Activated T-helper 17 cell treated with anti-CD3 and anti-CD28 coated beads, Interleukin-2, amount 50 U/mL, for 72 hours (primary cell): ENCODE results near the gene FYTTD1. TPM values are rescaled to one million over a fixed set of nuclear protein-coding genes. Genes with fewer than 3 reads are reported as not detected.
"Not testable (repeated sequence)": the region's sequence is repeated elsewhere in the genome, so short reads cannot be mapped to it uniquely, and the experiment has no call there.

Experiments
- ATAC-seq: fragments of 150-1000 bp; cut with Tn5 transposase; replicated peaks from 2 replicates; pipeline ENCODE4 v1.10.0; 2021; ENCODE audit warnings: mild to moderate bottlenecking, moderate library complexity
- H3K27ac Mint-ChIP-seq: one replicate; pipeline ENCODE4 v1.8.0; 2022; ENCODE audit warnings: mixed read lengths
- H3K27me3 Mint-ChIP-seq: one replicate; pipeline ENCODE4 v1.8.0; 2022; ENCODE audit warnings: mixed read lengths
- H3K36me3 Mint-ChIP-seq: one replicate; pipeline ENCODE4 v1.8.0; 2022; ENCODE audit warnings: low read depth, mild to moderate bottlenecking, mixed read lengths
- H3K4me1 Mint-ChIP-seq: one replicate; pipeline ENCODE4 v1.8.0; 2022; ENCODE audit warnings: mixed read lengths
- H3K4me3 Mint-ChIP-seq: one replicate; pipeline ENCODE4 v1.8.0; 2022; ENCODE audit warnings: mild to moderate bottlenecking, mixed read lengths
- H3K9me3 Mint-ChIP-seq: one replicate; pipeline ENCODE4 v1.8.0; 2022; ENCODE audit warnings: mixed read lengths
- total RNA-seq, 2 donors: library from RNA; stranded (reverse); gene quantifications; one replicate each; pipeline ENCODE4 v1.2.3, GENCODE V29; 2022

The FYTTD1 gene
- total RNA-seq, 2 donors from 2014 or later = 14.5 to 23.7 TPM

DNA sequence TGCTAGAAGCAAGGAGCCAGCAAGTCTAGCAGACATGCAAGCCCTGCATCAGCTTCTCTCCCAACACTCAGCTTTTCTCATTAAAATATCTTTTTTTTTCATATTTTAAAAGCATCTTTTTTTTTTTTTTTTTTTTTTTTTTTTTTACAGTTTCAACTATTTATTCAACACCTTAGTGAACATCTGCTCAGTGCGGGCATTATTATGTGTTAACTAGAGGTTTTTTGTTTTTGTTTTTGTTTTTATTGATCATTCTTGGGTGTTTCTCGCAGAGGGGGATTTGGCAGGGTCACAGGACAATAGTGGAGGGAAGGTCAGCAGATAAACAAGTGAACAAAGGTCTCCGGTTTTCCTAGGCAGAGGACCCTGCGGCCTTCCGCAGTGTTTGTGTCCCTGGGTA, 18.9 kb upstream of the FYTTD1 start:
- H3K27ac Mint-ChIP-seq = peak overlapping the region; percentile 72
- H3K36me3 Mint-ChIP-seq = peaks cover 17% of the 10 kb centered on the region
- H3K4me3 Mint-ChIP-seq, H3K9me3 Mint-ChIP-seq, H3K27me3 Mint-ChIP-seq, ATAC-seq: not testable (repeated sequence)
- H3K4me1 Mint-ChIP-seq = peaks cover 18% of the 10 kb centered on the region

DNA sequence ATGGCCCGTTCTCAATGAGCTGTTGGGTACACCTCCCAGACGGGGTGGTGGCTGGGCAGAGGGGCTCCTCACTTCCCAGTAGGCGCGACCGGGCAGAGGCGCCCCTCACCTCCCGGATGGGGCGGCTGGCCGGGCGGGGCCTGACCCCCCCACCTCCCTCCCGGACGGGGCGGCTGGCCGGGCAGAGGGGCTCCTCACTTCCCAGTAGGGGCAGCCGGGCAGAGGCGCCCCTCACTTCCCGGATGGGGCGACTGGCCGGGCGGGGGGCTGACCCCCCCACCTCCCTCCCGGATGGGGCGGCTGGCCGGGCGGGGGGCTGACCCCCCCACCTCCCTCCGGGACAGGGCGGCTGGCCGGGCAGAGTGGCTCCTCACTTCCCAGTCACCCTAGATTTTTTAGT, 18.2 kb upstream of the FYTTD1 start:
- H3K27ac Mint-ChIP-seq, H3K4me3 Mint-ChIP-seq, ATAC-seq, H3K27me3 Mint-ChIP-seq, H3K9me3 Mint-ChIP-seq: not testable (repeated sequence)
- H3K4me1 Mint-ChIP-seq = peaks cover 15% of the 10 kb centered on the region
- peaks cover 23% of the 10 kb centered on the region for H3K36me3 Mint-ChIP-seq

DNA sequence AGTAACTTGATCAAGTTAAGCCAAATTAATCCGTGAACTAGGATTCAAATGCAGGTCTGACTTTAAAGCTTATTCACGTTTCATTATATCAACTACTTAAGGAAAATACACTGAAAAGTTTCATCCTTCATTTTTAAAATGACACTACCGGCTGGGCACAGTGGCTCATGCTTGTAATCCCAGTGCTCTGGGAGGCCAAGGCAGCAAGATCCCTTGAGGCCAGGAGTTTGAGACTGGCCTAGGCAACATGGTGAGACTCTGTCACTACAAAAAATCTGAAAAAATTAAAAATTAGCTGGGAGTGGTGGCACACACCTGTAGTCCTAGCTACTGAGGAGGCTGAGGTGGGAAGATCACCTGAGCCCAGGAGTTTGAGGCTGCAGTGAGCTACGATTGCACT, 16.6 kb upstream of the FYTTD1 start:
- Mint-ChIP-seq H3K36me3 (peaks cover 23% of the 10 kb centered on the region), H3K4me3 (no peak overlapping the region), H3K9me3 (no peaks in the 10 kb centered on the region), H3K27me3 (no peaks in the 10 kb centered on the region), H3K4me1 (peaks cover 23% of the 10 kb centered on the region), H3K27ac (no peak overlapping the region)
- ATAC-seq = no peak

DNA sequence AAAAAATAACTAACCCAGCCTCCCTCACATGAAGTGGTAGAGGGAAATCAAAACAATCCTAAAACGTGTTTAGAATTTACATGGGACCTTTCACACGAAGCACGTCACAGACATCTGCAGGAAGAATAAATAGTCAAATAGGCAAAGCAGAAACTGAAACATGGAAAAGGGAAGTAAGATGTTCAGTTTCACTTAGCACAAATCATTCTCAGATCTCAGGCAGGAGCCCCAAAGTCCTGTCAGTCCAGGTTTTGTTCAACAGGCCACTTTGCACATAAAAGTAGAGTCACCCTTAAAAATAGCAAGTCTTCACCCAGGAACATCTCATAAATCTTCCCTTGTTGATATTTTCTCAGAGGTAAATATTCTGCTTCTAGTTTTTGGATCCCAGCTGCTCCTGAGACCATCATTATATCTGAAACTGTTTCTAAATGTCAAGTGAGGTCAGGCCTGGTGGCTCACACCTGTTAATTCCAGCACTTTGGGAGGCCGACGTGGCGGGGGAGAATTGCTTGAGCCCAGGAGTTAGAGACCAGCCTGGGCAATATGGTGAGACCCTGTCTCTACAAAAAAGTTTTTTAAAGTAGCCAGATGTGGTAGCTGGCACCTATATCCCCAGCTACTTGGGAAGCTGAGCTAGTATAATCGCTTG, 14.9 kb upstream of the FYTTD1 start:
- H3K36me3 Mint-ChIP-seq = peaks cover 23% of the 10 kb centered on the region
- peaks cover 19% of the 10 kb centered on the region for H3K4me1 Mint-ChIP-seq
- no peaks in the 10 kb centered on the region for H3K27me3 Mint-ChIP-seq
- ATAC-seq = no peak
- no peaks in the 10 kb centered on the region for H3K9me3 Mint-ChIP-seq
- H3K27ac Mint-ChIP-seq = peak overlapping the region; percentile 11
- peak overlapping the region; percentile 93 for H3K4me3 Mint-ChIP-seq

DNA sequence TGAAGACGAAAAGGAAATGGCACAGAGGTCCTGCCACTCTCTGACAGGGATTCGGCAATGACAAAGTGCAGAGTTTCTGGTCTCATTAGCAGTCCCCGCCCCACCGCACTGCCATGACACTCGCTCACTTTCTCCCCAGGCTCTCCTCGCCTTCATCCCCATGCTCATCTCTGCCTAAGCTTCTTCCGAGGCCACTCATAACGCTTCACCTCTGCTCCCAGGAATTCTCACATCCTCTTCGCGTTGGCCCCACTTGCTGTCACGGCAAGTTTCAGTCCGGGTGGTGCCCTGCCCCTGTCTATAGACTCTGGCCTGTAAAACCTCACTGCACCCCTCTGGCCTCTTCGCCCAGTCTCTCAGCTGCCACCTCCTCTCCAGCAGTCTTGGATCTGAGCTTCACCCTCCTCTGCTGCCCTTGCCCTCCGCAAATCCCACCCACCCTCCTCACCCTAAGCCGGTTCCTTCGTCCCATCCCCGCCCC, 13.6 kb upstream of the FYTTD1 start:
- no peaks in the 10 kb centered on the region for H3K27me3 Mint-ChIP-seq
- H3K4me3 Mint-ChIP-seq = peak overlapping the region; percentile 93
- no peaks in the 10 kb centered on the region for H3K9me3 Mint-ChIP-seq
- peaks cover 16% of the 10 kb centered on the region for H3K4me1 Mint-ChIP-seq
- H3K27ac Mint-ChIP-seq = peak overlapping the region; percentile 85
- ATAC-seq = peak; percentile 48
- peaks cover 23% of the 10 kb centered on the region for H3K36me3 Mint-ChIP-seq

DNA sequence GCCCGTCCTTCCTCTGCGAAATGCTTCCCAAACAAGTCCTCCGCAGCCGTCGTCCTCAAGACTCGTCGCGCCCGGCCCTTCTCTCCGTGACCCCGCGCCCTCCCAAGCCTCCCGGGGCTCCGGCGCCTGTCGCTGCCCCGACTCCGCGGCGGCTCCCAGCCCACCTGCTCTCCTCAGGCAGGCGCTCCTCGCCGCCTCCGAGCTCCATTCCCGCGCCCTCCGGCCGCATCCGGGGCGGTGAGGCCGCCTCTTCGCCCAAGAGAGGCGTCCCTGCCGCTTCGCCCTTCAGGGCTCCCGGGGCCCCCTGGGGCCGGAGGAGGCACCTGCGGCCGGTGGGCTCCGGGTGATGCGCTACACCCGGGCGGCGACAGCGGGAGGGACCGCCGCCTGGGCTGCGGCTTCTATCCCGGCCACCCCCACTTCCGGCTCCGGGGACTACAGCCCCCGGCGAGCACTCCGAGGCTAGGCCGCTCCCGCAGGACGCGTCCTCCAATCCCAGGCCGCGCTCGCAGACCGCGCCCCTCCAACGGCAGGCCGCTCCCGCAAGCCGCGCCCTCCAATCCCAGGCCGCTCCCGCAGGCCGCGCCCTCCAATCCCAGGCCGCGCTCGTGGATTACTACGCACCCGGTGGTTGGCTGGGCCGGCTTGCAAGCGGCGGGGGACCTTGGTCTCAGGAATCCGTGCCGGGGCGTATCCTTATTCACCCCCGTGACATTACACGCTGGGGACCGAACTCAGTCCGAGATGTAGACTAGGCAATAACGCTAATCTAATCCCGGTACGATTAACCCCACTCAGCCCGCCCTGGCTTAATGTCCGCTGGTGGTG, 13.0 kb upstream of the FYTTD1 start, which contains the start of gene RUBCN:
Gene RUBCN (minus strand): TSS at position 414 of the 828 bp plus-strand sequence. CDS start 185 bp downstream, at position 229.
- Mint-ChIP-seq H3K36me3 (peaks cover 23% of the 10 kb centered on the region), H3K4me3 (peak within 1 kb of the TSS; percentile 93), H3K4me1 (peaks cover 15% of the 10 kb centered on the region), H3K27me3 (no peaks in the 10 kb centered on the region), H3K9me3 (no peaks in the 10 kb centered on the region), H3K27ac (peak within 1 kb of the TSS; percentile 86)
- peak; percentile 95 for ATAC-seq

DNA sequence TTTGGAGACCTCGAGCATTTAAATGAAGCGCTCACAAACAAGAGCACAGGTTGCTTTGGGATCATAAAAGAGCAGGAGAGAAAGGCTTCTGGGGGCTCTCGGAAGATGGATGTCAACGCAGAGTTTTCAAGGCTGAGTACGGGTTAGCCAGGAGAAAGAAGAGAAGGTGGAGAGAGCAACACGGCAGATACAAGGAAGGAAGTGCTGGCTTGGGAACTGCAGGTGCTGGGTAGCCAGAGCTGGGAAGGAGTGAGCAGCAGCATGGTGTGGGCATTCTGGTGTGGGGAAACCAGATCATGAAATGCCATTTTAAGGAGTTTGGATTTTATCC, 12.4 kb upstream of the FYTTD1 start:
- no peak for ATAC-seq
- peaks cover 19% of the 10 kb centered on the region for H3K36me3 Mint-ChIP-seq
- peak overlapping the region; percentile 93 for H3K4me3 Mint-ChIP-seq
- peak overlapping the region; percentile 86 for H3K27ac Mint-ChIP-seq
- peaks cover 15% of the 10 kb centered on the region for H3K4me1 Mint-ChIP-seq
- no peaks in the 10 kb centered on the region for H3K9me3 Mint-ChIP-seq
- no peaks in the 10 kb centered on the region for H3K27me3 Mint-ChIP-seq

DNA sequence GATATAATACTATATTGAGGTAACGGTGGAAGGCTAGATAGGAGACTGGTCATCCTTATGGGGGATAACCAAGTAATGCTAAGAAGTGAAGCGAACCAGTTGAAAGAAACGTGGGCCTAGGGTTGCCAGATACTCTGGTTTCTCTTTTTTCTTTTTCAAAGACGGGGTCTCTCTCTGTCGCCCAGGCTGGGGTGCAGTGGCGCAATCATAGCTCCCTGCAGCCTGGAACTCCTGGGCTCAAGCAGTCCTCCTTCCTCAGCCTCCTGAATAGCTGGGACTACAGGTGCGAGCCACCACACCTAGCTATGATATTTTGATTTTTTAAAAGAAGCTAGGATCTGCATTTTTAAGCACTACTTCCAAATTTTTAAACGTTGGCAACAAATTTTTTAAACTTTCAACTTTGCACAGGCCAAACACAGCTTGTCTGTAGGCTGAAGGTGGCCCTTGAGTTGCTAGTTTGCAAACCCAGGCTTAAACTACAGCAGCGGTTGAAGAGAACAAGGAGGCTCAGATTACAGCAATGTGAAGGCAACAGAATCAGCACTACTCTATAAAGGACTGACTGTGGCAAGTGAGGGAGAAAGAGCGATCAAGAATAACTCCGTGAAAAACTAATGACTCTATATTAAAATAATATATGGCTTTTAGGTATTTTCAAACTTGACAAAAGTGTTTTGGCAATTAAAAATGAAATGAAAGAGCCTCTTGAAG, 11.8 kb upstream of the FYTTD1 start:
- peaks cover 15% of the 10 kb centered on the region for H3K4me1 Mint-ChIP-seq

DNA sequence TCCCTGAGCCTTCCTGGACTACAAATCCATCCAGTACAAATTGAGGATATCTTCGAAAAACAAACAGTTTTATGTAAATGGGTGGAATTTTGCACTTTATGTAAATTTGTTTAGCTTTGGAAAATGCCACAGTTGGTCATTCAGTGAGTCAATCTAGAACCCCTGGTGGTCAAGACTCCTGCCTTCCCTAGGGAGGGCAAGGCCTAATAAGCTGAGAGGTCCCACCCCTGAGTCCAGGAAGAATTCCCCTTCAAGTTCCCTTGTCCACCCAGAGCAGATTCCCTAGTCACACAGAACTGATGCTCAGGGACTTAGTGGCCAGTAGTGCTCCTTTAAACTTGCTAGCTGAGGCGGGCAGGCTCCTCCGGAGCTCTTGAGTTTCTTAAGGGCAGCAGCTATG, 6.9 kb upstream of the FYTTD1 start:
- Mint-ChIP-seq H3K36me3 (no peaks in the 10 kb centered on the region), H3K4me3 (no peak overlapping the region), H3K27ac (no peak overlapping the region), H3K9me3 (no peaks in the 10 kb centered on the region), H3K4me1 (peaks cover under 1% of the 10 kb centered on the region), H3K27me3 (no peaks in the 10 kb centered on the region)
- ATAC-seq = no peak

More for the DNA sequence above, 11.8 kb upstream of the FYTTD1 start:
- H3K4me3 Mint-ChIP-seq = peak overlapping the region; percentile 93
- no peaks in the 10 kb centered on the region for H3K27me3 Mint-ChIP-seq
- no peaks in the 10 kb centered on the region for H3K9me3 Mint-ChIP-seq
- peak overlapping the region; percentile 86 for H3K27ac Mint-ChIP-seq
- H3K36me3 Mint-ChIP-seq = peaks cover 19% of the 10 kb centered on the region
- ATAC-seq = no peak

DNA sequence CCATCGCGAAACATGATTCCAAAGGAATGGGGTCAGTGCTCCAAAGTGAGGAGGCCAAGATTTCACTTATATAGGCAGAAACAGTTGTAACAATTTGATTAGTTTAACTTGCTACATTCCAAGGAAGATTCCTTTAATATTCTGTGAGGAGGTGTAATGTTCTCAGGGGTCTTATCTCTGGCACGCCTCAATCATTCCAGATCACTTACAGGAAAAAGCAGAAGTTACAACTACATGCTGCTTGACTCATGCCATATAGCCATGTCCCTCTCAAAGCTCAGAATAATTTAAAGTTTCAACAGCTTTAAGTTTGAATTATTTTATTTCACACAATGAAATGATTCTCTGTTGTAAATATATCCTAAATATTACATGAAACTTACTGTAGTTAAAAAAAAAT, 3.5 kb upstream of the FYTTD1 start:
- Mint-ChIP-seq H3K9me3 (no peaks in the 10 kb centered on the region), H3K4me1 (peaks cover 14% of the 10 kb centered on the region), H3K4me3 (no peak overlapping the region), H3K27ac (no peak overlapping the region), H3K36me3 (peaks cover 5% of the 10 kb centered on the region), H3K27me3 (no peaks in the 10 kb centered on the region)
- ATAC-seq = no peak

DNA sequence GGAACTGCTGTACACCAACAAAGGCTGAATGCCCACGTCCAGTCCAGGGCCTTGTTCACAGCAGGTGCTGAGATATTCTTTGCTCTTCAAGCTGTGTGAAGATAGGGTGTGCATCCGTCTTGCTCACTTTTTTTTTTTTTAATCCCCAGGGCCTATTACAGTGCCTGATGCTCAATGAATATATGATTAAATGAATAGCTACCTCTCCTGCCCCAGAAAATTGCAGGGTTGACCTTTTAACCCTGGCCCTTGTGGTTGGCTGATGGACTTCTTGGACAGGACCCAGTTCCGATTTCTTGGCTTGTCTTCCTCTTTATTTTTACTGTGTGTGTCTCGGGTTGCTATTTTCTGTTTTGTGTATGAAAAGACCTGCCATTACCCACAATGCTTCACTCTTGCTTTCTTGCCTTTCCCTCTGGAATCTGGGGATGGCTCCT, 2.9 kb upstream of the FYTTD1 start:
- H3K27ac Mint-ChIP-seq = no peak overlapping the region
- peaks cover 15% of the 10 kb centered on the region for H3K4me1 Mint-ChIP-seq
- H3K27me3 Mint-ChIP-seq = no peaks in the 10 kb centered on the region
- H3K4me3 Mint-ChIP-seq = no peak overlapping the region
- no peak for ATAC-seq
- peaks cover 5% of the 10 kb centered on the region for H3K36me3 Mint-ChIP-seq
- no peaks in the 10 kb centered on the region for H3K9me3 Mint-ChIP-seq

DNA sequence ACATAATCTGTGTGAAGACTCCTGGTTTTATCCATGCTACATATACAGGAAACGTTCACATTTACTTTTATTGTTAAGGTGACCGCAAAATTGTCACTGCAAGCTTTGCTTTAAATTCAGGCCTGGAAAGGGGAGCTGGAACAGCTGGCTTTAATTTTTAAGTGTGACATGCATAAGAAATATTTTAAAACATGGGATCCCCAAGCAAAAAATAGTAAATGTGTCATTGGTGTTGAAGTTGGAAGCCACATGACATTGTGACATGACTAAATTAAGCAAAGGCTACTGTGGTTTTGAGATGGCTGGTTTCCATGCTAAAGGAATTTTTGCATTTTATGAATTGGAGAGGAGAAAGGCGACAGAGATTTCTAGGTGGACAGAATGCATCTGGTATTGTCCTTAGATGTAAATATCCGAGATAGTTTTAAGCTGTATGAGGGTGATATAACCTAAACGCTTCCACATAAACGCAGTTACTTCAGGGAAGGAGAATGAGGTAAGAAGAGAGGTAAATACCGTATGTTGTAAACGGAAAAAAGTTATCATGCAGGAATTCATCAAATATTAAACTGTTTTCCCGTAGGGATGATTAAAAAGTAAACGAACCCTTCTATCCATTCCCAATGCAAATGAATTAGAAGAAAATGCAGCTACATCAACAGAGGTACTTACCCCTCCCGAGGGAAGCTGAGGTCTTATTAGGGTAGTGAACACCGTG, 927 bp upstream of the FYTTD1 start:
- Mint-ChIP-seq H3K27me3 (no peaks in the 10 kb centered on the region), H3K36me3 (peaks cover 5% of the 10 kb centered on the region), H3K9me3 (no peaks in the 10 kb centered on the region), H3K4me1 (peaks cover 23% of the 10 kb centered on the region), H3K27ac (peak overlapping the region; percentile 93), H3K4me3 (peak overlapping the region; percentile 95)
- no peak for ATAC-seq

DNA sequence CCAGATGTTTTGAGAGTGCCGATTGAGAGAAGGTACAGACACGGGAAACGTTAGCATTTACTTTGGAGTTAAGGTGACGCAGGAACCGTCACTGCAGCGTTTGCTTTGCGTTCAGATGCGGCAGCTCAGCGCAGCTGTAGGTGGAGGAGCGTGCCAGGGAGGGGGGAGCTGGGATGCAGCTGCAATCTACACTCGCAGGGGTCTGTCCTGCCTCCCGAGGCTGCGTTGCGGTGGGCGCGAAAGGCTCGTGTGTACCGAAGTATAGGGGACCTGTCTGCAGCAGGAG, 425 bp upstream of the FYTTD1 start:
- Mint-ChIP-seq H3K4me3 (peak overlapping the region; percentile 95), H3K9me3 (no peaks in the 10 kb centered on the region), H3K27ac (peak overlapping the region; percentile 93), H3K36me3 (peaks cover 5% of the 10 kb centered on the region), H3K4me1 (peaks cover 23% of the 10 kb centered on the region), H3K27me3 (no peaks in the 10 kb centered on the region)
- ATAC-seq = peak; percentile 38

DNA sequence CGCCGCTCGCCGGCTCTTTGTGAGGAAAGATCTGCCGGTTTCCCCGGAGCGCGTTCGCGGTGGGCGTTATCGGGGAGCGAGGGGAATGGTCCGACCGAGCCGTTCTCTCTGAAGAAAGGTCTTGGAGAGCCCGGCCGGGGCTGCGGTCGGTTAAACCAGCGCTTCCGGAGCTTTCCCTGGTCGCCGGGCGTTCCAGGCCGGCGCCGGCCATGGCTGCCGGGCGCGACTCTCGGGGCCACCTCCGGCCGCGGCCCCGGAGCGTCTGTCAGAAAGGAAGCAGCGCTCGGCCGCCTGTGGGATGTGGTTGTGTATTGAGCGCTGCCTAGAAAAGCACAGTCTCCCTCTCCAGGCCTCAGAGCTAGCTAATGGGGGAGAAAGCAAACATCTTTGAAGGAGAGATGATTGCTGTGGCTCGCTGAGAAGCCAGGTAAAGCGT, 731 bp downstream of the FYTTD1 start:
- Mint-ChIP-seq H3K36me3 (peaks cover 5% of the 10 kb centered on the region), H3K9me3 (no peaks in the 10 kb centered on the region), H3K27ac (peak overlapping the region; percentile 93), H3K27me3 (no peaks in the 10 kb centered on the region), H3K4me1 (peaks cover 29% of the 10 kb centered on the region), H3K4me3 (peak overlapping the region; percentile 95)
- ATAC-seq = peak; percentile 65
